Heart right ventricle (tissue), 16 donors: Measurements from ENCODE around the gene LPA. TPM values are rescaled to one million over a fixed set of nuclear protein-coding genes. Genes with fewer than 3 reads are reported as not detected.

Source experiments
- ATAC-seq, 8 donors: fragments of 200-7000 bp; cut with Tn5 transposase; one replicate each; pipeline ENCODE4 v1.9.1; 2020; ENCODE audit warnings: mild to moderate bottlenecking in 8 of 8, moderate library complexity in 8 of 8, moderate number of reproducible peaks in 1 of 8
- DNase-seq, 2 donors: peaks; one replicate each; pipeline ENCODE4 v3.0.0-alpha.2; 2020
- H3K27ac ChIP-seq, 10 donors: fragments of 200-600 bp; sonication (generic) in 2 of 10; one replicate each; pipeline versions ENCODE4 v1.5.0 to v1.8.0; 2020 to 2022; ENCODE audit warnings: mild to moderate bottlenecking in 3 of 10
- H3K27me3 ChIP-seq, 7 donors: fragments of 200-600 bp; one replicate each; pipeline ENCODE4 v1.8.0; 2021 to 2022; ENCODE audit warnings: mild to moderate bottlenecking in 2 of 7
- H3K36me3 ChIP-seq, 9 donors: fragments of 200-600 bp; sonication (generic) in 1 of 9; one replicate each; pipeline versions ENCODE4 v1.5.0 to v1.8.0; 2020 to 2022; ENCODE audit warnings: mild to moderate bottlenecking in 2 of 9
- H3K4me1 ChIP-seq, 9 donors: fragments of 200-600 bp; sonication (generic) in 1 of 9; one replicate each; pipeline versions ENCODE4 v1.5.0 to v1.8.0; 2020 to 2022; ENCODE audit warnings: mild to moderate bottlenecking in 4 of 9
- H3K4me3 ChIP-seq, 10 donors: fragments of 200-600 bp; sonication (generic) in 2 of 10; one replicate each; pipeline versions ENCODE4 v1.5.0 to v1.8.0; 2020 to 2022; ENCODE audit warnings: mild to moderate bottlenecking in 7 of 10, moderate library complexity in 2 of 10
- H3K9me3 ChIP-seq, 11 donors: fragments of 200-600 bp in 10 of 11; sonication (generic) in 2 of 11; one replicate each; pipeline versions ENCODE4 v1.5.0 to v1.8.0; 2013 to 2022; ENCODE audit warnings: mild to moderate bottlenecking in 2 of 11, control low read depth in 1 of 11, moderate library complexity in 1 of 11
- WGBS, 2 donors: extraction: QIAGEN DNeasy Blood & Tissue Kit; methylation state at CpG; one replicate each; pipeline ENCODE4 v1.1.7; 2013; ENCODE audit warnings: inconsistent platforms in 1 of 2; 5-methylcytosine and 5-hydroxymethylcytosine counted together
- intact Hi-C, 10 donors: fragments of 100-400 bp; cut with DNase I; formaldehyde crosslinking; loops; one replicate each; pipeline versions ENCODE4 v1.11.1 to v1.14.2; 2022
- polyA plus RNA-seq, 2 donors: library from polyadenylated mRNA; stranded (reverse); fragments of 200-250 nt; gene quantifications; one replicate each; pipeline ENCODE4 v1.2.3, GENCODE V29; 2013
- total RNA-seq, 10 donors: library from RNA; stranded (reverse); fragmentation: NEBNext Ultra II Directional in 3 of 10; extraction: Animal tissue kit (Norgen Biotek cat#: 25700) in 3 of 10; gene quantifications; one replicate each; pipeline versions ENCODE4 v1.2.1 to v1.2.4, GENCODE V29; 2021 to 2023
- TF ChIP-seq, protein P1 (sequence below), 9 donors: fragments of 200-600 bp; sonication (generic) in 2 of 9; IDR thresholded peaks; one replicate each; pipeline versions ENCODE4 v1.5.0 to v1.8.0; 2021 to 2022; ENCODE audit warnings: antibody characterized with exemption in 9 of 9, mild to moderate bottlenecking in 5 of 9, moderate library complexity in 1 of 9
- donor health status: Arrhythmogenic right ventricular cardiomyopathy.
- donor health status: ischemic (EF 13 %, LVEDD 7.1; RV severe dilation, severe dysfunction).
- donor health status: healthy with polysubstance abuse.
- donor health status: DM: no; HTN: yes; CAD: no.
- donor health status: DM: no; HTN: no; CAD: no.
- donor health status: ischemic (EF 25% LVEDD 6.9; RV normal size, moderate dysfunction).
- donor health status: ischemic (EF 25% LVEDD 5.7; RV mildly dilated, moderate dysfunction).
- donor health status: healthy.
- donor health status: DM: yes; HTN: yes; CAD: no.
- donor health status: Ischemic cardiomyopathy.
- donor health status: ischemic (EF 35%, LVEDD 5.7; RV mildly dilated, moderate dysfunction).
- donor health status: nonischemic (EF 11% LVEDD 7.7; RV severe dilation, severe dysfunction).
- donor health status: DM: yes; HTN: yes; CAD: no.
- donor health status: PGD.
- donor health status: ischemic (EF 29% LVEDD 5.4; RV normal size, mild dysfunction).
- donor health status: nonischemic (EF 23%, LVEDD 6.1; RV moderate dilation, normal function).

Gene LPA
- total and polyA plus RNA-seq, 12 donors, result not detected

GRCh38 chr6:160523223-160523622 is 140.9 kb downstream of the LPA start:
- no peaks in the 10 kb centered on the region for H3K36me3 ChIP-seq
- TF ChIP-seq, protein P1, sequence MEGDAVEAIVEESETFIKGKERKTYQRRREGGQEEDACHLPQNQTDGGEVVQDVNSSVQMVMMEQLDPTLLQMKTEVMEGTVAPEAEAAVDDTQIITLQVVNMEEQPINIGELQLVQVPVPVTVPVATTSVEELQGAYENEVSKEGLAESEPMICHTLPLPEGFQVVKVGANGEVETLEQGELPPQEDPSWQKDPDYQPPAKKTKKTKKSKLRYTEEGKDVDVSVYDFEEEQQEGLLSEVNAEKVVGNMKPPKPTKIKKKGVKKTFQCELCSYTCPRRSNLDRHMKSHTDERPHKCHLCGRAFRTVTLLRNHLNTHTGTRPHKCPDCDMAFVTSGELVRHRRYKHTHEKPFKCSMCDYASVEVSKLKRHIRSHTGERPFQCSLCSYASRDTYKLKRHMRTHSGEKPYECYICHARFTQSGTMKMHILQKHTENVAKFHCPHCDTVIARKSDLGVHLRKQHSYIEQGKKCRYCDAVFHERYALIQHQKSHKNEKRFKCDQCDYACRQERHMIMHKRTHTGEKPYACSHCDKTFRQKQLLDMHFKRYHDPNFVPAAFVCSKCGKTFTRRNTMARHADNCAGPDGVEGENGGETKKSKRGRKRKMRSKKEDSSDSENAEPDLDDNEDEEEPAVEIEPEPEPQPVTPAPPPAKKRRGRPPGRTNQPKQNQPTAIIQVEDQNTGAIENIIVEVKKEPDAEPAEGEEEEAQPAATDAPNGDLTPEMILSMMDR (IDR thresholded peaks at IDR 0.05), result no peak
- H3K4me1 ChIP-seq, result peaks cover 0 to 14% (median 5%) of the 10 kb centered on the region in 9 donors
- H3K27me3 ChIP-seq, result peaks cover 0 to 16% (median 0%) of the 10 kb centered on the region in 7 donors
- H3K27ac ChIP-seq, result no peak overlapping the region
- ATAC-seq (no peak), DNase-seq (no peak)
- intact Hi-C loops, result no loop called here
- 95 to 96% methylated on average over 5 of the region's 5 CpGs for WGBS, 2 donors
- H3K4me3 ChIP-seq, result no peak overlapping the region
- peaks cover 0 to 5% (median 0%) of the 10 kb centered on the region in 11 donors for H3K9me3 ChIP-seq

DNA sequence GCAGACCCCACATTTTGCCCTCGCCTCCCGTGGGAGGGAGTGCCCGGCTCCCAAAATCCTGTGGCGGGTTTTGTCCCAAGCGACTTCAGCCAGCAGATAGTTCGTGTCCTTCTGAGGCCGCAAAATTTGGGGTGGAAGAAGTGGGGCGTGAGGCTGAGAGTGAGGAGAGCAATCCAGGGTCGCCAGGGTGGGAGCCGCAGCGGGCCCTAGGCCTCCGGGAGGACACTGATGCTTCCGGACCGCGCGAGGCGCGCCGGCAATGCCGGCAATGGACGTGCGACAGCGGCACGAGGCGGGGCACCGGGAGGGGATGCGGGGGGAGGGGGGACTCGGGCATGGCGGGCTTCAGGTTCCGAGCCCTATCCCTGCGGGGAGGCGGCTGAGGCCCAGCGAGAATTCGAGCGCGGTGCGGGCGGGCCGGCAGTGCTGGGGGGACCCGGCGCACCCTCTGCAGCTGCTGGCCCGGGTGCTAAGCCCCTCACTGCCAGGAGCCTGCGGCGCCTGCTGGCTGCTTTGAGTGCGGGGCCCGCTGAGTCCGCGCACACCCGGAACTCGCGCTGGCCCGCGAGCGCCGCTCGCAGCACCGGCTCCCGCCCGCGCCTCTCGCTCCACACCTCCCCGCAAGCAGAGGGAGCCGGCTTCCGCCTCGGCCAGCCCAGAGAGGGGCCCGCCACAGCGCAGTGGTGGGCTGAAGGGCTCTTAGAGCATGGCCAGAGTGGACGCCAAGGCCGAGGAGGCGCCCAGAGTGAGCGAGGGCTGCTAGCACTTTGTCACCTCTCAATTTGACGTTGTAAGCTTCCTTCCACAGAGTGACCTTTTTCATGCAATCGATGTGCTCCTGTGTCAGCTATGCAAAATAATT is 143.8 kb downstream of the LPA start:
- TF ChIP-seq, protein P1 (IDR thresholded peaks at IDR 0.05), result peak in 7 of 9 donors; percentile 2 to 95 (median 14)
- ATAC-seq (peak; percentile 90 to 98 (median 96)), DNase-seq (peak; percentile 68 to 78)
- intact Hi-C loops, result loop anchor here in 1 of 10 donors (1.0 kb wide), 1 partner anchor 14 kb away; no protein-coding TSS in a partner anchor
- Histone ChIP-seq H3K4me1 (peaks cover 0 to 14% (median 5%) of the 10 kb centered on the region in 9 donors), H3K27me3 (peaks cover 0 to 10% (median 0%) of the 10 kb centered on the region in 7 donors), H3K9me3 (peaks cover 0 to 4% (median 0%) of the 10 kb centered on the region in 11 donors), H3K36me3 (no peaks in the 10 kb centered on the region), H3K4me3 (peak overlapping the region; percentile 49 to 74 (median 66)), H3K27ac (peak overlapping the region in 9 of 10 donors; percentile 39 to 83 (median 56))
- WGBS, 2 donors, result 1% methylated on average over 59 to 73 of the region's 73 CpGs

DNA sequence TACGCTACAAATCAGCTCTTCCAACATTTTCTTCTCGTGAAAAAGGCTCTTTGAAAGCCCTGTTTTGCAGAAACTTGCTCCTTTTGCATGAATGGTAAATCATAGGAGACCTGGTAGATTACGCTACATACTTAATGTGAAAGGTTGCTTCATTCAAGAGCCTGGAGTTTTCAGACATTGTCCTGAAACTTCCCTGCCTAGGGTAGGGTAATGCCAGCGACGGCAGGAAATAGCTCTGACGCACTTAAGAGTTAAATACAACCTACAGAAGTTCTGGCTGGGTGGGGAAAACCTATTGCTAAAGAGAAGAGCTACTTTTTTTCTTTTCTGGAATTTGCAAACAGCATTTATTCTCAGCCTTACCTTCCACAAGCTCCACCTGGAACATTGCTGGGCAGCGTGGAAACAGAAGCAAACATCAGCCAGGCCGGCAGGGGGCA is 144.5 kb downstream of the LPA start:
- Histone ChIP-seq H3K27ac (peak overlapping the region in 6 of 10 donors; percentile 39 to 83 (median 58)), H3K9me3 (peaks cover 0 to 4% (median 0%) of the 10 kb centered on the region in 11 donors), H3K27me3 (peaks cover 0 to 10% (median 0%) of the 10 kb centered on the region in 7 donors), H3K4me1 (peaks cover 0 to 14% (median 5%) of the 10 kb centered on the region in 9 donors), H3K36me3 (no peaks in the 10 kb centered on the region), H3K4me3 (peak overlapping the region in 9 of 10 donors; percentile 49 to 74 (median 67))
- intact Hi-C loops, result loop anchor here in 2 of 10 donors (1.0 to 2.0 kb wide), 2 partner anchors 15 kb away; no protein-coding TSS in a partner anchor
- ATAC-seq (peak in 5 of 8 donors; percentile 4 to 40 (median 12)), DNase-seq (no peak)
- WGBS, 2 donors, result 29 to 31% methylated on average over 8 of the region's 8 CpGs
- TF ChIP-seq, protein P1 (IDR thresholded peaks at IDR 0.05), result peak in 6 of 9 donors; percentile 79 to 95 (median 92)

DNA sequence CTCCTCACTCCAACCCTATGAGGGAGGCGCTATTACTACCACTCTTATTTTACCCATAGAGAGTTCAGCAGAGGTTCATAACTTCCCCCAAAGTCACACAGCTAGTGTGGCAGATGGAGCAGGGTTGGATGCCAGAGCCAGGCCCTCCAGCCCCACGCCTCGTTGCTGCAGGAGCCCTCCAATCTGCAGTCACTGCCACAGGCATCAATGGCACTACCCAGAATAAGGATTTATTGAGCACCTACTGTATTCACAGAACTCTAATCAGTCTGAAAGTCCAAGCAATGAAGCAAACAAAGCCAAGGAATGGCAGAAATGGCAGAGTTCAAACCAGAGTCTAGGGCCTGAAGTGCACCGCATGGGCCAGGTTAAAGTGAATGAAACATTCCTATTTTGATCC is 144.9 kb downstream of the LPA start:
- intact Hi-C loops, result loop anchor here in 1 of 10 donors (2.0 kb wide), 1 partner anchor 16 kb away; no protein-coding TSS in a partner anchor
- 73 to 81% methylated on average over 4 of the region's 4 CpGs for WGBS, 2 donors
- DNase-seq, result no peak
- H3K4me1 ChIP-seq, result peaks cover 0 to 14% (median 5%) of the 10 kb centered on the region in 9 donors
- TF ChIP-seq, protein P1 (IDR thresholded peaks at IDR 0.05), result no peak
- peaks cover 0 to 10% (median 0%) of the 10 kb centered on the region in 7 donors for H3K27me3 ChIP-seq
- no peak overlapping the region for H3K4me3 ChIP-seq
- no peak for ATAC-seq
- no peaks in the 10 kb centered on the region for H3K36me3 ChIP-seq
- no peak overlapping the region for H3K27ac ChIP-seq
- peaks cover 0 to 4% (median 0%) of the 10 kb centered on the region in 11 donors for H3K9me3 ChIP-seq
